ENCODE results near the gene ZNF444. TPM values are rescaled to one million over a fixed set of nuclear protein-coding genes. Genes with fewer than 3 reads are reported as not detected.

The ZNF444 gene
- total and polyA plus RNA-seq, 9 of the 15 experiments (the other 6 are each of a cell fraction or from before 2014, with no cell fraction given), result 0.39 to 40.0 (median 6.9) TPM

DNA sequence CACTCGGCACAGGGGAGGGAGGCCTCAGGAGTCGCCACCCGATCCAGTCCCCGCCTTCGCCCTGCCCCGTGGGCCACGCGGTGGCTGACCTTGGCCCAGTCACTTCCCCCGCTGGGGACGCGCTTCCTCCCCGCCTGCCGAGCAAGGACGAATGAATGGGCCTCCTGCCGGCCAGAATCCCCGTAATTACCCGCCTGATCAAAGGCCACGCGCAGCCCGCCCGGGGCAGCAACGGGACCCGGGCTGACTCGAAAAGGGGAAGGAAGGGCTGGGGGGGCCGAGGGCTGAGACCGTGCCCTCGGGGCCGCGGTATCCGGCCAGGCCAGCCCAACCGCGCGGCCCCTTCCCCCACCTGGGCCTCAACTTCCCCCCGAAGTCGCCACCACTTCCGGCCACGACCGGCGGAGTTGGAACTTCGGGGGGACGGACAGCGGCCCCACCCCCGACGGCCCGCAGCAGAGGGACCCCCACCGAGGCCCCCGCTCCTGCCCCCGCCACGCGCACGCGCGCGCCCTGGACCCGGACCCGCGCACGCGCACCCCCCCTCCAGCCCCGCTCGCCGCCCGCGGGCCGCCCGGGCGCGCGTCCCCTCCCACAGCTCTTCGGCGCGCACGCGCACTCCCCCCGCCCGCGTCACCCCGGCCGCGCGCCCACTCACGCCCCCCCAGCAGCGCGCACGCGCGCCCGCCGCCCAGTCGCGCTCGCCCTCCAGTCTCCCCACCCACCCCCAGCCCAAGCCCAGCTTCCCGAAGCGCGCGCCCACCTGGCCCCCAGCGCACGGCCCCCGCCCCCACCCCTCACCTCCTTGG lies 20.5 kb upstream of the ZNF444 start (continued):
- TF ChIP-seq, protein P1, sequence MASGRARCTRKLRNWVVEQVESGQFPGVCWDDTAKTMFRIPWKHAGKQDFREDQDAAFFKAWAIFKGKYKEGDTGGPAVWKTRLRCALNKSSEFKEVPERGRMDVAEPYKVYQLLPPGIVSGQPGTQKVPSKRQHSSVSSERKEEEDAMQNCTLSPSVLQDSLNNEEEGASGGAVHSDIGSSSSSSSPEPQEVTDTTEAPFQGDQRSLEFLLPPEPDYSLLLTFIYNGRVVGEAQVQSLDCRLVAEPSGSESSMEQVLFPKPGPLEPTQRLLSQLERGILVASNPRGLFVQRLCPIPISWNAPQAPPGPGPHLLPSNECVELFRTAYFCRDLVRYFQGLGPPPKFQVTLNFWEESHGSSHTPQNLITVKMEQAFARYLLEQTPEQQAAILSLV (tag; IDR thresholded peaks at IDR 0.05), result no peak
- no peak for TF ChIP-seq RBM15 (IDR thresholded peaks at IDR 0.05; ENCODE audit: insufficient read depth, low read length)
- no peak for TF ChIP-seq TOE1 (IDR thresholded peaks at IDR 0.05; ENCODE audit: borderline replicate concordance)
- TF ChIP-seq TOE1 (CRISPR knock-in tag; IDR thresholded peaks at IDR 0.05; ENCODE audit: borderline replicate concordance, low read depth), result 0 out of 2 replicates have a peak, but pooled peaks have one; percentile 43
- peak; percentile 95 for TF ChIP-seq MYC (IDR thresholded peaks at IDR 0.05; ENCODE audit: low read depth, low read length)
- TF ChIP-seq MYC (CRISPR knock-in tag; IDR thresholded peaks at IDR 0.05; ENCODE audit: borderline replicate concordance, low read depth), result peak; percentile 74; the same call in 1 of the 2 replicates
- no peak for TF ChIP-seq POLR2AphosphoS2 (IDR thresholded peaks at IDR 0.05; ENCODE audit: low read length)
- TF ChIP-seq, protein P2, sequence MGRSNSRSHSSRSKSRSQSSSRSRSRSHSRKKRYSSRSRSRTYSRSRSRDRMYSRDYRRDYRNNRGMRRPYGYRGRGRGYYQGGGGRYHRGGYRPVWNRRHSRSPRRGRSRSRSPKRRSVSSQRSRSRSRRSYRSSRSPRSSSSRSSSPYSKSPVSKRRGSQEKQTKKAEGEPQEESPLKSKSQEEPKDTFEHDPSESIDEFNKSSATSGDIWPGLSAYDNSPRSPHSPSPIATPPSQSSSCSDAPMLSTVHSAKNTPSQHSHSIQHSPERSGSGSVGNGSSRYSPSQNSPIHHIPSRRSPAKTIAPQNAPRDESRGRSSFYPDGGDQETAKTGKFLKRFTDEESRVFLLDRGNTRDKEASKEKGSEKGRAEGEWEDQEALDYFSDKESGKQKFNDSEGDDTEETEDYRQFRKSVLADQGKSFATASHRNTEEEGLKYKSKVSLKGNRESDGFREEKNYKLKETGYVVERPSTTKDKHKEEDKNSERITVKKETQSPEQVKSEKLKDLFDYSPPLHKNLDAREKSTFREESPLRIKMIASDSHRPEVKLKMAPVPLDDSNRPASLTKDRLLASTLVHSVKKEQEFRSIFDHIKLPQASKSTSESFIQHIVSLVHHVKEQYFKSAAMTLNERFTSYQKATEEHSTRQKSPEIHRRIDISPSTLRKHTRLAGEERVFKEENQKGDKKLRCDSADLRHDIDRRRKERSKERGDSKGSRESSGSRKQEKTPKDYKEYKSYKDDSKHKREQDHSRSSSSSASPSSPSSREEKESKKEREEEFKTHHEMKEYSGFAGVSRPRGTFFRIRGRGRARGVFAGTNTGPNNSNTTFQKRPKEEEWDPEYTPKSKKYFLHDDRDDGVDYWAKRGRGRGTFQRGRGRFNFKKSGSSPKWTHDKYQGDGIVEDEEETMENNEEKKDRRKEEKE (IDR thresholded peaks at IDR 0.05; ENCODE audit: borderline replicate concordance in 1 of 2, control insufficient read depth in 1 of 2, low read depth in 2 of 2, low read length in 1 of 2), result no peak
- TF ChIP-seq, protein P3, sequence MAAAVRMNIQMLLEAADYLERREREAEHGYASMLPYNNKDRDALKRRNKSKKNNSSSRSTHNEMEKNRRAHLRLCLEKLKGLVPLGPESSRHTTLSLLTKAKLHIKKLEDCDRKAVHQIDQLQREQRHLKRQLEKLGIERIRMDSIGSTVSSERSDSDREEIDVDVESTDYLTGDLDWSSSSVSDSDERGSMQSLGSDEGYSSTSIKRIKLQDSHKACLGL (CRISPR knock-in tag; IDR thresholded peaks at IDR 0.05; ENCODE audit: borderline replicate concordance, poor library complexity, severe bottlenecking), result no peak
- TF ChIP-seq CXXC5 (CRISPR knock-in tag; IDR thresholded peaks at IDR 0.05), result peak; percentile 60
- TF ChIP-seq, protein P4, sequence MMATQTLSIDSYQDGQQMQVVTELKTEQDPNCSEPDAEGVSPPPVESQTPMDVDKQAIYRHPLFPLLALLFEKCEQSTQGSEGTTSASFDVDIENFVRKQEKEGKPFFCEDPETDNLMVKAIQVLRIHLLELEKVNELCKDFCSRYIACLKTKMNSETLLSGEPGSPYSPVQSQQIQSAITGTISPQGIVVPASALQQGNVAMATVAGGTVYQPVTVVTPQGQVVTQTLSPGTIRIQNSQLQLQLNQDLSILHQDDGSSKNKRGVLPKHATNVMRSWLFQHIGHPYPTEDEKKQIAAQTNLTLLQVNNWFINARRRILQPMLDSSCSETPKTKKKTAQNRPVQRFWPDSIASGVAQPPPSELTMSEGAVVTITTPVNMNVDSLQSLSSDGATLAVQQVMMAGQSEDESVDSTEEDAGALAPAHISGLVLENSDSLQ (IDR thresholded peaks at IDR 0.05), result no peak
- peak; percentile 80; the same call in 1 of the 2 replicates for TF ChIP-seq ZNF589 (CRISPR knock-in tag; IDR thresholded peaks at IDR 0.05; ENCODE audit: low read depth)
- no peak for TF ChIP-seq ZNF695 (CRISPR knock-in tag; IDR thresholded peaks at IDR 0.05)
- peak; percentile 77 for TF ChIP-seq E2F3 (CRISPR knock-in tag; IDR thresholded peaks at IDR 0.05)
- TF ChIP-seq PTTG1 (tag; IDR thresholded peaks at IDR 0.05; ENCODE audit: low read depth), result no peak
- no peak for TF ChIP-seq RBM17 (IDR thresholded peaks at IDR 0.05; ENCODE audit: borderline replicate concordance, low read depth, low read length)
- no peak for TF ChIP-seq DDX20 (tag; IDR thresholded peaks at IDR 0.05; ENCODE audit: low read depth)
- TF ChIP-seq, protein P5, sequence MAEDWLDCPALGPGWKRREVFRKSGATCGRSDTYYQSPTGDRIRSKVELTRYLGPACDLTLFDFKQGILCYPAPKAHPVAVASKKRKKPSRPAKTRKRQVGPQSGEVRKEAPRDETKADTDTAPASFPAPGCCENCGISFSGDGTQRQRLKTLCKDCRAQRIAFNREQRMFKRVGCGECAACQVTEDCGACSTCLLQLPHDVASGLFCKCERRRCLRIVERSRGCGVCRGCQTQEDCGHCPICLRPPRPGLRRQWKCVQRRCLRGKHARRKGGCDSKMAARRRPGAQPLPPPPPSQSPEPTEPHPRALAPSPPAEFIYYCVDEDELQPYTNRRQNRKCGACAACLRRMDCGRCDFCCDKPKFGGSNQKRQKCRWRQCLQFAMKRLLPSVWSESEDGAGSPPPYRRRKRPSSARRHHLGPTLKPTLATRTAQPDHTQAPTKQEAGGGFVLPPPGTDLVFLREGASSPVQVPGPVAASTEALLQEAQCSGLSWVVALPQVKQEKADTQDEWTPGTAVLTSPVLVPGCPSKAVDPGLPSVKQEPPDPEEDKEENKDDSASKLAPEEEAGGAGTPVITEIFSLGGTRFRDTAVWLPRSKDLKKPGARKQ (CRISPR knock-in tag; IDR thresholded peaks at IDR 0.05), result no peak
- no peak for TF ChIP-seq ZNF57 (CRISPR knock-in tag; IDR thresholded peaks at IDR 0.05)
